KOPT-K1 (cell line): ENCODE measurements around the gene XPO6.

ENCODE experiments used
- H3K27ac ChIP-seq: fragments of 200-600 bp; sonication (generic); 2 replicates; pipeline ENCODE4 v1.5.1; 2016; ENCODE audit warnings: antibody characterized with exemption, mild to moderate bottlenecking, low read depth, low read length; ENCODE audit not compliant: poor library complexity, severe bottlenecking
- H3K36me3 ChIP-seq: fragments of 200-600 bp; sonication (generic); 2 replicates; pipeline ENCODE4 v1.5.1; 2017; ENCODE audit warnings: antibody characterized with exemption, mild to moderate bottlenecking, low read length, moderate library complexity; ENCODE audit not compliant: insufficient read depth
- H3K9me3 ChIP-seq: fragments of 200-600 bp; sonication (generic); 2 replicates; pipeline ENCODE4 v1.5.1; 2017; ENCODE audit warnings: antibody characterized with exemption, low read length, mild to moderate bottlenecking; ENCODE audit not compliant: insufficient read depth, poor library complexity, severe bottlenecking

XPO6 gene

DNA sequence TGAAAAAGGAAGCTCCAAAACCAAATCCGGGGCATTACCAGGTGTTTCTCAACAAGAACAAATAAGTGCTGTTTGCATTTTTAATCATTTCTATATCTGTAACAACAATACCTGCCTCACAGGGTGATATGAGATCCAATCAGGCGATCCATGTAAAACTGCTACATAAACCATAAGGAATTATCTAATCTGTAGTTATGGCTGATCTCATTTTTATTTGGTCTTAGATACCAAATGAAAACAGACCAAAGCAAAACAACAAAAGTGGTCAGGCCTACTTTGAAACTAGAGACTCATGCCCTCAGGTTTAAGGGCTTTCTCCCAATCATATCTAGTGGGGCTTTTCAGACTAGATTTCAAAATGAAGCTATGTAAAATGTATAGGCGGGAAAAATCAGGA is 28.3 kb downstream of the XPO6 start:
- H3K9me3 ChIP-seq = peaks cover 6% of the 10 kb centered on the region
- no peak overlapping the region for H3K27ac ChIP-seq
- H3K36me3 ChIP-seq = peaks cover 48% of the 10 kb centered on the region

DNA sequence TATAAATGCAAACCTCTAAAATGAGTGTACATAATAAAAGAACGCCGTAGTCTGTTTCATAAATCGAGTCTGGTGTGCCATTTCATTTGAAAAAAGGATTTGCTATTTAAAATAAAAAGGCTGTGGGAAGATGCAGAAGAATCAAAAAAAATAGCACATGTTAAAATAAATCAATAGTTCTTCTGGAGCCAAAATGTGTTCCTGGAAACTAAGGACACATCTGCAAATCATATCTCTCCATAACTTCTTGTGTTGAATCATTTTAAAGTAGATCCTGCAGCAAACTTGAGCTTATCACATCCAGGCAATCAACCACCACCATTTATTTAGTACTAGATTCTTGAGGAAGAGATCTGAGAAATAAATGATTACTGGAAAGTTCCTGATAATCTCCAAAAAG is 29.0 kb downstream of the XPO6 start:
- peaks cover 6% of the 10 kb centered on the region for H3K9me3 ChIP-seq
- peaks cover 50% of the 10 kb centered on the region for H3K36me3 ChIP-seq
- no peak overlapping the region for H3K27ac ChIP-seq

DNA sequence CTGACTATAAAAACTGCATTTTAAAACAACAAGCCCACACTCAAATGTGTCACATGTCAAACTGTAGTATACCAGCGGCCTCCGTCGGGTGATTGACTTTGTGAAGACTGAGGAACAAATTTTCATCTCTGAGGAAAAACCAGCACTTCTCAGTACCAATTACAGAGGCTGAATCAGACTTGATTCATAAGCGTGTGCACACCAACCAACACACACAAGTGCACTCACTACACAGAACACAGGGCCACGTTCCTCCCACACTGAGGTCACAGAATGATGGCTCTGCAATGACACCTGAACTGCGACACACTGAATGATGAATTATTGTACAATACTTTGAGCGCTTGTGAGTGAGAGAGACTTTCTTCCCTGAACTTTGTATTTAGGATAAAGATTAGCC is 29.6 kb downstream of the XPO6 start:
- Histone ChIP-seq H3K27ac (no peak overlapping the region), H3K36me3 (peaks cover 56% of the 10 kb centered on the region), H3K9me3 (peaks cover 6% of the 10 kb centered on the region)

DNA sequence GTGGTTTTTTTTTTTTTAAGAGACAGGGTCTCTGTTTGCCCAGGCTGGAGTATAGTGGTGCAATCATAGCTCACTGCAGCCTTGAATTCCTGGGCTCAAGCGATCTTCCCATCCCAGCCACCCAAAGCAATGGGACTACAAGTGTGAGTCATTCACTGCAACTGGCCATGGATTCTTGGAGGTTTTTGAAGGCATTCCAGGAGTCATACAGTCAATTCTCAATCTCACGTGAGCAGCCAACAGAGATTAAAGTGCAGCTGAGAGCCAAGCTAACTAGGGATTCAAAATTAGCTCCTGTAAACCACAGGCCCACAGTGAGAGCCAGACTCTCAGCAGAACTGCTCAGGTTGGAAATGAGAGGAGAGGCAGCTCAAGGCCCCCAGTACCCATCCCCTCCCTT is 30.2 kb downstream of the XPO6 start:
- Histone ChIP-seq H3K9me3 (peaks cover 6% of the 10 kb centered on the region), H3K36me3 (peaks cover 63% of the 10 kb centered on the region), H3K27ac (no peak overlapping the region)

DNA sequence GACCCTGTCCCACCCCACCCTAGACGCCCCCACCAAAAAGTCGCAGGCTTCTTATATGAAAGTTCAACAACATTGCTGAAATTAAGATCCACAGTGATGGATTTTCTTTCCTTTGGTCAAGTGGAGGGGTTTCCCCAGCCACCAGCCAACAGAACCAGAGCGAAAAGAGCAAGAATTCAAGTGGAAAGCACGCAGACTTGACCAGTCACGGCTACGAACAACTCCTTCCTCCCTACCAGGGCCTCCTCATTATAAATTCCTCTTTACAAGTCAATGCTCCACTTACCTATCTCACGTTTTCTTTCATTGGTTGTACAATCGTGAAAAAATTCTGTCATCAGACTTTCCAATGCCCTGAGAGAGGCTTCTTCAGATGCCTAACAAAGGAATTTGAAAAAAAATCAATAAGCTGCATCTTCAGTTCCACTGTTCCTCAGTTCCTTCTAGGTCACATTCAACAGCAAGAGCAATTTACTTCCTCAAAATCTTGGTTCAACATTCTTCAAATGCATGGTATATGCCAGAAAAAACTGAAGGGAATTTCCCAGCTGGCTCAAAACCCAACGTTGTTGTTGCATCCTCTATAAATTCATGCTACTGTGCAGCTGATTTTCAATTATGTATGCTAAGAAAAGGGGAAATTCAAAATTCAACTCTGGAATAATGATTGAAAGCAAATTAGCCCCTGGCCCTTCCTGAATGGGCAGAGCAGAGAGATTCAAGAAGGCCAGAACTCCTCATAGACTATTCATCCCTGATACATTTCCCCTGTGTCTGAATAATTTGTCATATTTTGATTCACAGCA is 30.9 kb downstream of the XPO6 start:
- Histone ChIP-seq H3K27ac (no peak overlapping the region), H3K36me3 (peaks cover 70% of the 10 kb centered on the region), H3K9me3 (peaks cover 6% of the 10 kb centered on the region)

DNA sequence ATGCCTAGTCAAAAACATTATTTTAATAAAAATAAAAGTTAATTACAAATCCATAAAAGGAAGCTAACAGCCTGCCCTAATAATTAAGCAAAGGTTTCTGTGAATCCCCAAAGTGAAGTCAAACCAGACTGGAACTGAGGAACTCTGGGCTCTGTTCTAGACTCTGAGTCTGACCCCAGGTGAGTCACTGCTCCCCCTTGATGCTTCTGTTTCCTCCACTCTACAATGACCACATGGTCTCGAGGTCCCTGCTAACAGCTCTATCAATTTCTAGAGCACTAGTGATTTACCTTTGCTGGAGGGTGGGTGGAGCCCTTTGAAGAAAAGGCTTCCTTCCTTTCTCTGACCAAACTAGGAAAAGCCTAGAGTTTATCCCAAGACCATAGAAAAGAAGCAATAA is 32.4 kb downstream of the XPO6 start:
- Histone ChIP-seq H3K9me3 (no peaks in the 10 kb centered on the region), H3K27ac (no peak overlapping the region), H3K36me3 (peaks cover 70% of the 10 kb centered on the region)

DNA sequence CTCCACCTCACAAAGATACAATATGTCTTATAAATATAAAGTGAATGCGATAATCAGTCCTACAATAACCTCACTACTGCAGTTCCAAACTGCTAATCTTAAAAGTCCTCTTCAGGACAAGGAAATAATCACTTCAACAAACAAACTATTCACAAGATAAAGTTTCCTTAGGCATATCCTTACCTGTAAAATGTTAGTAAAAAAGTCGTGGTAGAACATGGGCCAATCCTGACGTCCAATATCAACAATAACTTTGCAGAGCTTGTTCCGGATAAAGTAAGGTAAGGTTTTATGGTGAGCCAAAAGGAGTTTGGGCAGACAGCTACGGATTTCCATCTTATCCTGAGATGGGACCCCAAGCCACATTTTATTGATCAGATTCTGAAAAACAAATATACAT is 36.0 kb downstream of the XPO6 start:
- Histone ChIP-seq H3K36me3 (peaks cover 96% of the 10 kb centered on the region), H3K27ac (no peak overlapping the region), H3K9me3 (no peaks in the 10 kb centered on the region)

DNA sequence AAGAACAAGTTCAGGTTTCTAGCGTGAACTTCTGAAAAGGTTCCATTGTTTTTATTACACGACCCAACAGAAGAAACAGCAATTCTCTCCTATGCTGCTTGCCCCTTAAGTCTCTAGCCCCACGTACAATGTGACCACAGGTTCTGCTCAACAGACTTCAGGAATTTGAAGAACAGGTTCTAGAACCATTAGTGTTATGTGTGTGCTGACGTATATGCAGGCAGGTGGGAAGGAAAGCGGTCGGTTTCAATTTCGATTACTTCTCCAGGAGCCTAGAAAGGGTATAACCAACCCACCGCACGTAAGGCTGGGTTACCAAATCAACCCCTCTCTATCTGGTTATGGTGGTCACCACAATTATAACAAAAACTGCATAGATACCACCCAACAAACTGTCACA is 39.4 kb downstream of the XPO6 start:
- Histone ChIP-seq H3K27ac (no peak overlapping the region), H3K36me3 (peaks cover 97% of the 10 kb centered on the region), H3K9me3 (no peaks in the 10 kb centered on the region)

DNA sequence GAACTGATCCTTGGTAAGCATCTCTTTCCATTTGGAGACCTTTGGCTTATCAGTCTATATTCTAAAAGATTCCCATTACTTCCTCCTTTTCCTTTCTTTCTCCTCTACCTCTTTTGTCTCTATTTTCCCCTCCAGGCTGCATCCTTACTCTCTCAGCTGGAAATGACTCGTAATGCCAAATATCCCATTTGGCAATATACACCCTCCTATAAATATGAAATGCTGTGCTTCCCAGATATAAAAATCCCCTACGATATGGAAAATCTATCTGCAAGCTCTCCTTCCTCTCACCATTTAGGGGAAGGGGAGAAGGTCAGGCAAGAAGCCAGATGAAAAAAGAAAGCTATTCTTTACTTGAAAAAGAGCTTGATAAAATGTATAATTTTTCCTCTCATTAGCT is 39.9 kb downstream of the XPO6 start:
- H3K9me3 ChIP-seq = no peaks in the 10 kb centered on the region
- H3K27ac ChIP-seq = no peak overlapping the region
- H3K36me3 ChIP-seq = peaks cover 97% of the 10 kb centered on the region

DNA sequence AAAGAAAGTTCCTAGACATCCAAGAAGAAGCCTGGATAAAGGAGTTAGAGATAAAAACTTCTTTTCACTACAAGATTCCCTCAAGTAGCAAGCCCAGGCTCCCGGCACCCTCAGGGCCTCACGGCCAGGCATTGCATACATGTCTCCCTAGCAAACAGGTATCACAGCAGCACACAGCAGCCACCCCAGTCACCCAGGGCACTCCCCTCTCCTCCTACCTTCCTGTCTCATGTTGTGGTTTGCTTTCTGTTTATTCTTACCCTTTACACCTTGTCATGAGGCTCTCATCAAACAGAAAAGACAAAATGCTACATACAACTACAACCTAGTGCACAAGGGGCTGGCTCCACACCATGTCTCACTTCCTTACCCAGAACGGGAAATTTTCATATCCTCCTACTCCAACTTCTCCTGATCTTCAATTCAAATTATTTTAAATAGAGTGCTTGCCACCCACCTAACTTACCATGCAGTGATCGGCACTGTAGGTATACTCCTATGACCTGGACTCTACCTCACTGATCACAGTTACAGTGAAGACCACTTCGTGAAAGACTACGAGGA is 42.7 kb downstream of the XPO6 start:
- Histone ChIP-seq H3K27ac (no peak overlapping the region), H3K36me3 (peaks cover 97% of the 10 kb centered on the region), H3K9me3 (no peaks in the 10 kb centered on the region)

DNA sequence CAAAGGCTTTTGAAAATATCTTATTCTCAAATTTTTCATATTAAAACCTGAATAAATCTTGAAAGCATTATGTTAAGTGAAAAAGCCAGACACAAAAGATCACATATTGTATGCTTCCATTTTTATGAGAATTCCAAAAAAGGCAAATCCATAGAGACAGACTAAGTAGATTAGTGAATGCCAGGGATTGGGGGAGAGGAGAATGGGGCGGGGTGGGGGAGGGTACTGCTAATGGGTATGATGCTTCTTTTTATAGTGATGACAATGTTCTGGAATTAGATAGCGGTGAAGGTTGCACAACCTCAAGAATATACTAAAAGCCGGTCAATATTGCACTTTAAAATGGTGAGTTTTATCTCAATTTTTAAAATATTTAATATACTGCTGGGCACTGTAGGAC is 44.0 kb downstream of the XPO6 start:
- Histone ChIP-seq H3K36me3 (peaks cover 97% of the 10 kb centered on the region), H3K27ac (no peak overlapping the region), H3K9me3 (no peaks in the 10 kb centered on the region)

DNA sequence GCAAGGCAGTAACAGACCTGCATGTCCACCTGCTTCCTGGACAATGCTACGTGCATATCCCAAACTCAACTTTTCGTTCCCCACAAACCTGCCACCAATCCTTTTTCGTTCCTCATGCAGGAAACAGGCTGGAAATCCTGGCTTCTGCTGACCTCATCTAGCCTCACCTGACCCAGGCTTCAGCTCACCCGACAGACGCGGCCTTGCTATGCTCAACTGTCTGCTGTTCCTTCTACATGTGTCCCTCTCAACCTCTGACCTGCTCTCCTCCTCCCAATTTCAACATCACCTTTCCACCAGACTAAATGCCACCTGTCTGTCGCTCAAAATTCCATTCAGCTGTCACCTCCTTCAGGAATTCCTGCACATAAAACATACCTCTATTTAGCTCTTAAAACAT is 44.5 kb downstream of the XPO6 start:
- Histone ChIP-seq H3K36me3 (peaks cover 97% of the 10 kb centered on the region), H3K27ac (no peak overlapping the region), H3K9me3 (no peaks in the 10 kb centered on the region)

DNA sequence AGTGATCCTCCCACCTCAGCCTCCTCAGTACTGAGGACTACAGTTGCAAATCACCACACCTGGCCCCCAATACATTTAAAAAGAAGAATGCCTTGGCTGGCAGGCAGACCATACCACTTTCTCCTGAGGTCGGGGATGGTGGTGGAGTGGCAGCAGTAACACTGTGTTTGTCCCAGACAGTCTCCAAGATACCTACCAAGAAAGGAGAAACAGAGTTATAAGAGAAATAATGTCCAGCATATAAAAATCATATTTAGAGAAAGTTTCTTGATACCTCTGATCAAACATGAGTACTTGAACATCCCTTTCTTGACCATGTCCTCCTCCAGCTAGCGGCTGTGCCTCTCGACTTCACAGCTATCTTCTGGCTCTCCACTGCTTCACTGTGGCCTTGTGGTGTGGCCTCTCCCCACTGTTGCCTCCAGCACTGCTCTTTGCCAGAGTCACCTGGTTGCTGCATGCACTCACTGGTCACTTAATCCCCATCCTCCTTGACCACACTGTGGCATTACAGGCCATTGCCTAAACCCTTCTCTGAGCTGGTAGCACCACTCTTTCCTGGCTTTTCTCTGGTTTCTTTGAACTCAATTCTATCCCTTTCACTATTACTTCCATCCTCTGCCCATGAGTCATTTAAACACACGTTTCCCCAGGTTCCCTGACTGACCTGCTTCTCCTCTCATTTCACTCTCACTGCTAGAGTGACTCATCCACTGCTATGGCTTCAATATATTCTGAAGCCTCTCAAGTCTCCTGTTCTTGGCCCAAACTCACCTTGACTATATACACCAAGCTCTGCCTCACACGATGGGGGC is 45.2 kb downstream of the XPO6 start:
- Histone ChIP-seq H3K36me3 (peaks cover 97% of the 10 kb centered on the region), H3K27ac (no peak overlapping the region), H3K9me3 (no peaks in the 10 kb centered on the region)

DNA sequence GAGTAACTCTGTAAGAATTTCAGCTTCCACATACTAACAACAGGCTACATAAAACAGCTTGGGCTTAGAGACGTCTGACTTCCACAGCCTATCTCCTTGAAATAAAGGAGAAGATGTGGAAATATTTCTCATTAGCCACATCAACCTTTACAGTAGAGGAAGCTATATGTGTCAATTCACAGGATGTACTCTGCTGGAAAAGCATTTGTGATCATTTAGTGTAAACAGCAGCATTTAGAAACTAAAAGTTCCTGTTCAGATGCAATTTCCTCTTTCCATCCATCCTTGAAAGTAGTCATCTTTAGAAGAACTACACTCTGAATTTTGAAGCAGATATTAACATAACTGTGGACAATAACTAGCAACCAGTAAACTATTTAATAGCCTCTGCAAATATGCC is 46.2 kb downstream of the XPO6 start:
- Histone ChIP-seq H3K27ac (no peak overlapping the region), H3K9me3 (no peaks in the 10 kb centered on the region), H3K36me3 (peaks cover 99% of the 10 kb centered on the region)

DNA sequence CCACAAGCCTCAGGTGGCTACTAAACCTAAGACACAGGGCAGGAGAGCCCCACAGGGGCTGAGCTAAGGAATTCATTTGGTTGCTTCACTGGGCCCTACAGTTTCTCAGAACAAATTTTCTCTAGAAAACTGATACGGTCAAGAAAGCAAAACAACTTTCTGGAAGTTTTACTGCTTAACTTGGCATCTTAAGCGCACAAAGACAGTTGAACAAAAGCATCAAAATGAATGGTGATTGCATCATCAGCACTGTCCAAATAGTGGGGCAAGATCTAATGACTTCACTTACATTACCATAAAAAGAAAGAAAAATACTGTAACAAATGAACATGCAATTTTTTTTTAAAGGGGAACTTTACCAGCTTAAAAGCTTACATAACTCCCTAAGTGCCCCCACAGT is 47.6 kb downstream of the XPO6 start:
- Histone ChIP-seq H3K36me3 (peaks cover 96% of the 10 kb centered on the region), H3K27ac (no peak overlapping the region)

More for the DNA sequence above, 47.6 kb downstream of the XPO6 start:
- H3K9me3 ChIP-seq = no peaks in the 10 kb centered on the region
